GM12892 (cell line): ENCODE measurements around the gene MLKL.

Experiments used
- POLR2A ChIP-seq: IDR thresholded peaks from 2 replicates; pipeline ENCODE4 v1.6.1; 2011; ENCODE audit warnings: low read depth, low read length, control low read depth
- POLR2AphosphoS5 ChIP-seq: IDR thresholded peaks from 2 replicates; pipeline ENCODE4 v1.6.1; 2011; ENCODE audit warnings: low read depth, low read length, control low read depth

DNA sequence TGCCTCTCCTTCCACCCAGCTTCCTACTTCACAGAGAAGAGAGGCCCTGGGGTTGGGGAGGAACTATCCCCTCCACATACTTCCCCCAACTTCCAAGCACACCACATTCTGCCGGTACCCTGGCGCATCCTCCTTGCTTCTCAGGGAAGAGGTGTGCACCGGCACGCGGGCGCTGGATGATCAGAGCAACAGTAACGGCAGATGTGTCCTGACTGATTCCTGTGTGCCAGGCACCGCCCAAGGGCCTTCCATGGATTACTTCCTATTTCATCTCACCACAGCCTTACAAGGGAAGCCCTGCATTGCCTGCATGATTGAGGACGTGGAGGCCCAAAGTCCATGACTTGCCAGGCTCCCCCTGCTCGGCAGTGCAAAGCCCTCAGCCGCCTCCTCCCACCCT, 21.1 kb upstream of the MLKL start:
- no peak for TF ChIP-seq POLR2A
- no peak for TF ChIP-seq POLR2AphosphoS5
